Measurements from ENCODE around the gene HSCB.
"Not testable (repeated sequence)": the region's sequence is repeated elsewhere in the genome, so short reads cannot be mapped to it uniquely, and the experiment has no call there.

Gene HSCB

GRCh38 chr22:28736301-28737155, 5.3 kb upstream of the HSCB start:
- H3K4me3 ChIP-seq (ENCODE audit: low read length), result no peak overlapping the region
- no peak for DNase-seq (ENCODE audit: low read depth, low spot score)

GRCh38 chr22:28737701-28738100, 4.1 kb upstream of the HSCB start:
- H3K4me3 ChIP-seq (ENCODE audit: low read length), result no peak overlapping the region
- no peak for DNase-seq (ENCODE audit: low read depth, low spot score)

GRCh38 chr22:28738876-28739275, 3.0 kb upstream of the HSCB start:
- not testable (repeated sequence) for DNase-seq (ENCODE audit: low read depth, low spot score); H3K4me3 ChIP-seq (ENCODE audit: low read length)

GRCh38 chr22:28741200-28741784, 547 bp upstream of the HSCB start:
- peak overlapping the region; percentile 93 for H3K4me3 ChIP-seq (ENCODE audit: low read length)
- peak; percentile 9 for DNase-seq (ENCODE audit: low read depth, low spot score)

GRCh38 chr22:28742562-28742962, 723 bp downstream of the HSCB start:
- DNase-seq (ENCODE audit: low read depth, low spot score), result no peak
- peak overlapping the region; percentile 93 for H3K4me3 ChIP-seq (ENCODE audit: low read length)

- DNase-seq (ENCODE audit: low read depth, low spot score), result no peak
- no peak overlapping the region for H3K4me3 ChIP-seq (ENCODE audit: low read length)
Measured at GRCh38 chr22:28743852-28744251, 2.0 kb downstream of the HSCB start.

GRCh38 chr22:28750471-28750881, 8.6 kb downstream of the HSCB start:
- DNase-seq (ENCODE audit: low read depth, low spot score), result no peak
- H3K4me3 ChIP-seq (ENCODE audit: low read length), result no peak overlapping the region

GRCh38 chr22:28754512-28754911, 12.7 kb downstream of the HSCB start:
- not testable (repeated sequence) for DNase-seq (ENCODE audit: low read depth, low spot score); H3K4me3 ChIP-seq (ENCODE audit: low read length)

GRCh38 chr22:28759861-28760560, 18.2 kb downstream of the HSCB start:
- DNase-seq (ENCODE audit: low read depth, low spot score), result no peak
- no peak overlapping the region for H3K4me3 ChIP-seq (ENCODE audit: low read length)

GRCh38 chr22:28761449-28761755, 19.6 kb downstream of the HSCB start:
- DNase-seq (ENCODE audit: low read depth, low spot score), result no peak
- H3K4me3 ChIP-seq (ENCODE audit: low read length), result no peak overlapping the region

GRCh38 chr22:28762000-28762399, 20.2 kb downstream of the HSCB start:
- H3K4me3 ChIP-seq (ENCODE audit: low read length); DNase-seq (ENCODE audit: low read depth, low spot score): not testable (repeated sequence)

GRCh38 chr22:28766628-28767027, 24.8 kb downstream of the HSCB start:
- no peak for DNase-seq (ENCODE audit: low read depth, low spot score)
- no peak overlapping the region for H3K4me3 ChIP-seq (ENCODE audit: low read length)

- no peak overlapping the region for H3K4me3 ChIP-seq (ENCODE audit: low read length)
- no peak for DNase-seq (ENCODE audit: low read depth, low spot score)
Measured at GRCh38 chr22:28768701-28769393, 27.0 kb downstream of the HSCB start.

- no peak overlapping the region for H3K4me3 ChIP-seq (ENCODE audit: low read length)
- no peak for DNase-seq (ENCODE audit: low read depth, low spot score)
Measured at GRCh38 chr22:28769394-28770085, 27.7 kb downstream of the HSCB start.

- DNase-seq (ENCODE audit: low read depth, low spot score), result no peak
- no peak overlapping the region for H3K4me3 ChIP-seq (ENCODE audit: low read length)
Measured at GRCh38 chr22:28771195-28771791, 29.5 kb downstream of the HSCB start.

GRCh38 chr22:28772633-28773460, 31.0 kb downstream of the HSCB start, which contains the start of gene CCDC117:
Gene CCDC117 (plus strand): TSS chr22:28772695. CDS start chr22:28772850, 155 bp downstream.
- peak within 1 kb of the TSS; percentile 90 for H3K4me3 ChIP-seq (ENCODE audit: low read length)
- peak; percentile 96 for DNase-seq (ENCODE audit: low read depth, low spot score)

- H3K4me3 ChIP-seq (ENCODE audit: low read length), result peak overlapping the region; percentile 90
- no peak for DNase-seq (ENCODE audit: low read depth, low spot score)
Measured at GRCh38 chr22:28773461-28773867, 31.6 kb downstream of the HSCB start.

- no peak for DNase-seq (ENCODE audit: low read depth, low spot score)
- H3K4me3 ChIP-seq (ENCODE audit: low read length), result no peak overlapping the region
Measured at GRCh38 chr22:28774378-28774777, 32.5 kb downstream of the HSCB start.
